Measurements from ENCODE around the gene GALNT9.
"Not testable (repeated sequence)": the region's sequence is repeated elsewhere in the genome, so short reads cannot be mapped to it uniquely, and the experiment has no call there.

GALNT9 gene

GRCh38 chr12:132329036-132329719 is at the start of gene GALNT9:
Gene GALNT9, minus strand, starts transcription at chr12:132329589. Its CDS starts 386 bp downstream, at chr12:132329203.
- no peak for DNase-seq (ENCODE audit: low spot score)

DNA sequence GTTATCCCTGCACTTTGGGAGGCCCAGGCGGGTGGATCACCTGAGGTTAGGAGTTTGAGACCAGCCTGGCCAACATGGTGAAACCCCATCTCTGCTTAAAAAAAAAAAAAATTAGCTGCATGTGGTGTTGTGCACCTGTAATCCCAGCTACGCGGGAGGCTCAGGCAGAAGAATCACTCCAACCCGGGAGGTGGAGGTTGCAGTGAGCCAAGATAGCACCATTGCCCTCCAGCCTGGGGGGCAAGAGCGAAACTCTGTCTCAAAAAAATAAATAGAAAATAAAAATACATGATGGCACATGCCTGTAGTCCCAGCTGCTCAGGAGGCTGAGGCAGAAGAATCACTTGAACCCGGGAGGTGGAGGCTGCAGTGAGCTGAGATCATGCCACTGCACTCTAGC is 49.7 kb upstream of the GALNT9 start:
- DNase-seq (ENCODE audit: low spot score): not testable (repeated sequence)

DNA sequence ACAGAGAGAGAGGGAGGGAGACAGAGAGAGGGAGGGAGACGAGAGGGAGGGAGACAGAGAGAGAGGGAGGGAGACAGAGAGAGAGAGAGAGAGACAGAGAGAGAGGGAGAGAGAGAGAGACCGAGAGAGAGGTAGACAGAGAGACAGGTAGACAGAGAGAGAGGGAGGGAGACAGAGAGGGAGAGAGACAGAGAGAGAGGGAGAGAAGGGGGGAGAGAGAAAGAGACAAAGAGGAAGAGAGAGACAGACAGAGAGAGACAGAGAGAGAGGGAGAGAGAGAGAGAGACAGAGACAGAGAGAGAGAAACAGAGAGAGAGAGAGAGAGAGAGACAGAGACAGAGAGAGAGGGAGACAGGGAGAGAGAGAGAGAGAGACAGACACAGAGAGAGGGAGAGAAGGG is 47.8 kb upstream of the GALNT9 start:
- no peak for DNase-seq (ENCODE audit: low spot score)

GRCh38 chr12:132376464-132376830 is 47.1 kb upstream of the GALNT9 start:
- no peak for DNase-seq (ENCODE audit: low spot score)

- no peak for DNase-seq (ENCODE audit: low spot score)
Measured at GRCh38 chr12:132375747-132376463, 46.5 kb upstream of the GALNT9 start.

DNA sequence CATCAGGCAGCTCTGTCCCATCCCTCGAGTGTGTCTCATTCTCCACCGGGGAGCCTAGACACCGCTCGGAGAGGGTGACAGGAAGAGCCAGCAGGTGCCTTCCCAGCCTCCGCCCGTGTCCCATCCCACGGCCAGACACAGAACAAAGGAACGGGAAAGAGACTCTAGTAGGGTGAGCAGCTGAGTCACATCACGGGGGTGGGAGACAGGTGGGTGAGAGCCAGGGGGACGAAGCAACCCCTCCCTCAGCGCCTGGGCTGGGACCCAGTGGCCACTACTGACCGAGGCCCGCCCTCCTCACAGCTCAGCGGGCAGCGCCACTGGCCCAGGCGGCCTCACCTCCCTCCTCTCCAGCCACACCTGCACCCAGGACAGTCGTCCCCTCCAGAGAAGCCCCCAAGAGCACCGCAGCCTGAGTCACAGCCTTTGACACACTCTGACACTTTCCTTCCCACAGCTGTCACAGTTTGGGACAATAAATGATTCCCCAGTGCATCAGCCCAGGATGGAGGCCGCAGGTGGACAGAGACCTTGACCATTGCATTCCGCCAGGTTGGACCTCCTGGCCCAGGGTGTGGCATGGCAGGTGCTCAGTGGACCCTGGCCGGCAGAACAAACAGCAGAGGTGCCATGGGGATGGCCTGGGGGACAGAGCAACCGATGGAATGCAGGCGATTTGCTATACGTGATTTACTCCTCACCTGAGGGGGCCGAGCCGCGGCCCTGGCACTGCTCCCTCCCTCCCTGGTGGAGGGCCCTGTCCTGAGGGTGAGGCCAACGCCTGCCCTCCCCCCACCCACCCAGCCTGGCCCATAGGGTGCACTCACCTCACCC is 45.4 kb upstream of the GALNT9 start:
- no peak for DNase-seq (ENCODE audit: low spot score)

- DNase-seq (ENCODE audit: low spot score): no peak
Measured at GRCh38 chr12:132373901-132374611, 44.7 kb upstream of the GALNT9 start.

DNA sequence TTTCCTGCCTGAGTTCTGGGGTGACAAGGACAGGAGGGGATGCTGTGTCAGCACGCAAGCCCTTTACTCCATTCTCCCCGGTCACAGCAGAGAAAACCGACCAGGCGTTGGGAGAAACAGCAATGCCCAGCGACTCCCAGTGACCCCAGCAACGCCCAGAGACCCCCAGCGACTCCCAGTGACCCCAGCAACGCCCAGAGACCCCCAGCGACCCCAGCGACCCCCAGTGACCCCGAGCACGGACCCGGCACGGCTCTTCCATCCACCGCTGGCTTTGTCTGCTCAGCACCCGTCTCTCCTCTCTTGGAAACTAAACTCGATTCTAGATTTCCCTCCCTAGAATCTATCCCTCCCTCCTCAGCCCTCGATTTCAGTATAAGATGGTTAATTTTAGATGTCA is 38.5 kb upstream of the GALNT9 start:
- no peak for DNase-seq (ENCODE audit: low spot score)

DNA sequence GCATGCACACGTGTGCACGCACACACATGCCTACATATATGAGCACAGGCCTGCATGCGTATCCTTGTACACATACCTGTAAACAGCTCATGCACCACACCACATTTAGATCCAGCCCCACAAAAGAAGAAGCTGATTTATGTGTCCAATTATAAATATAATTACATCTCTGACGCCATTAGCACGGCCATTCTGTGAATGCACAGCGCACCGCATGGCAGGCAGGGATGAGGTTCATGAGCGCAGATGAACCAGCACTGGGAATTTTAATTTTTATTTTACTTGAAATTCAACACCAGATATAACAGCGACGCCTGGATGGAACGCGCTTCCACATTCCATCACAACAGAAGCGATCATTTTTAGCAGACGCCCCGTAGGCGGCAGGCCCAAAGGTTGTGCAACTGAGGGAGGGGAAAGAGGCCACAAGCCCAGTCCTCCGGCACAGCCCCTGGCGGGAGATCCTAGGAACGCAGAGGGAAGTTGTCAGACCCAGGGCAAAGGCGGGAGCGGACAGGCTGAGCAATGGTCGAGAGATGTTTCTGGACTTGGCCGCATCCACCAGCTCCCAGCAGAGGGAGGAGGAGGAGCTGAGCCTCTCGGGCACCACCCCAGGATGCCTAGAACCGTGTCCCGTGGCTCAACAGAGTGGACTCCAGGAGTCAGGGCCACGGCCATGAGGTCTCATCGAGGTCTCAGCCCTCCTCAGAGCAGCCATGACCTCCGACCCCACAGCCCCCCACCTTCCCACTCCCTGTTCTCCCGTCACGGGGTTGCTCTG is 37.9 kb upstream of the GALNT9 start:
- peak; percentile 48 for DNase-seq (ENCODE audit: low spot score)

- DNase-seq (ENCODE audit: low spot score): no peak
Measured at GRCh38 chr12:132366341-132366861, 37.0 kb upstream of the GALNT9 start.

GRCh38 chr12:132365226-132365625 is 35.8 kb upstream of the GALNT9 start:
- DNase-seq (ENCODE audit: low spot score): no peak

- DNase-seq (ENCODE audit: low spot score): no peak
Measured at GRCh38 chr12:132364348-132364902, 35.0 kb upstream of the GALNT9 start.

DNA sequence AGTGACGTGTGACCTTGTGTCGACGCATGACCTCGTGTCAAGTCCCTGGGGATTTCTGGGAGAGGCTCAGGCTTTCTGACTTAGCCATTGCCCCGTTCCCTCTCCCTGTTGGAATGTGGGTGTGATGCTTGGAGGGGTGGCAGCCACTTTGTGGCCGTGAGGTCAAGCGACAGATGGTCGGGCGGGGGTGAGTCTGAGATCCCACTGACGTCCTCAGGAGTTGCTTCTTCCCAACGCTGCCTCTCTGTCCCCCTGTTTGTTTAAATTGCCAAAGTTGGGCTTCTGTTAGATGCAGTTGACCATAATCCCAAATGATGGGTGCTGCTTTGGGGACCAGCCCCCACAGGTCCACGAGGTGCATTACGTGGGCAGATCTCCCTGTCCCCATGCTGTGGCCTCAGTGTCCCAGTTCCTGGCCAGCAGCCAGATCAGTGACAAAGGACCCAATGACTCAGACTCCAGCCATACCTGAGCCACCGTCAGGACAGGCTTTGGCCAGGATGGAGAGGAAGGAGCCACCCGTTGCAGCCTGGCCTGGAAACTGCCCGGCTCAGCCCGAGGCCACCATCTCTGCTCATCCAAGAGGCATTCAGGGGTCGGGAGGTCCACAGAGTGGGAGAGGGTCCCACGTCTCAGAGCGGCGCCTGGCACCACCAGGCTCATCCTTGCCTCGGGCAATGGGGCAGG is 34.4 kb upstream of the GALNT9 start:
- DNase-seq (ENCODE audit: low spot score): no peak

GRCh38 chr12:132362996-132363660 is 33.7 kb upstream of the GALNT9 start:
- no peak for DNase-seq (ENCODE audit: low spot score)

GRCh38 chr12:132360906-132361777 is 31.8 kb upstream of the GALNT9 start:
- DNase-seq (ENCODE audit: low spot score): no peak

- no peak for DNase-seq (ENCODE audit: low spot score)
Measured at GRCh38 chr12:132360410-132360809, 31.0 kb upstream of the GALNT9 start.

GRCh38 chr12:132359971-132360370 is 30.6 kb upstream of the GALNT9 start:
- DNase-seq (ENCODE audit: low spot score): no peak

- no peak for DNase-seq (ENCODE audit: low spot score)
Measured at GRCh38 chr12:132359551-132359950, 30.2 kb upstream of the GALNT9 start.

Measured in AG08396 (cell line).